NCI-H2227 (cell line): ENCODE data around the gene COP1.

ENCODE experiments used
- DNase-seq: peaks from one replicate; lab custom pipeline; 2025; ENCODE audit not compliant: unreplicated experiment; lab: John Stamatoyannopoulos, UW

Gene COP1

GRCh38 chr1:175902281-175902680 is 304.8 kb downstream of the COP1 start:
- DNase-seq = no peak

DNA sequence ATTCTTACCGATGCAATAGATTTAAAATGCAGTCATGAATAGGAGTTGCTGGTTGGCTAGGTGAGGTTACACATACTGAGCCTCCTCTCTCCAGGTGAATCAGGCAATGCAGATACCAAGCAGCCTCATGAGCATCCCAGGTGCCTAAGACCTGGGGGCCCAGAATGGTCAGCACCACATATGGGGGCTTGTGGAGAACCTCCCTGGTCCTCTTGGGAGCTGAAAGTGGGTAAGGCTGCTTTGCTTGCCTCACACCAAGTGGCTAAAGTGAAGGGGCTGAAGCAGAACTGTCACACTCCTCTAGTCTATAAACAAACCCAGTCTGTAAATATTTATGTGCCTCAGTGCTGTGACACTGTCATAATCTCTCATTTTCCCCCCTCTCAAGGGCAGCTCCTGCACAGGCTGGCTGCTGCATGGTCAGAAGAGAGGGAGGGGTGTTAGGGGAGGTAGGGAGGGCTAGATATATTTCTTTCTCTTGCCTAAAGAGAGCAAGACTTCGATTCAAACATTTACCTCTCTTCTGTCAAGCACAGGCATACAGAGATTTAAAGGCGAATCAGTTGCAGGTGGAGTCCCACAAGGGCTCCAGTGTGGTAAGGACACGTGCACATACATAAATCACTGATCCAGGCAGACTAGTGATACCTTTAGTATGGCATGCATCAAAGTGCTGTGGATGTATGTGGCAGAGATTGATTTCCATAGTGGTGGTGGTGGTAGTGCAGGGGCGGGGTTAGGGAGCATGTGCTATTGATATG is 305.8 kb downstream of the COP1 start:
- no peak for DNase-seq

- DNase-seq = no peak
Measured at GRCh38 chr1:175900171-175900570, 306.9 kb downstream of the COP1 start.

- DNase-seq = no peak
Measured at GRCh38 chr1:175895966-175896365, 311.1 kb downstream of the COP1 start.
